Caco-2 (cell line): Measurements from ENCODE around the gene FLNA. TPM values are rescaled to one million over a fixed set of nuclear protein-coding genes. Genes with fewer than 3 reads are reported as not detected.
"Not testable (repeated sequence)": the region's sequence is repeated elsewhere in the genome, so short reads cannot be mapped to it uniquely, and the experiment has no call there.

Experiments
- BruUV-seq: library from RNA; stranded (reverse); fragments of 400-500 nt; replicated peaks from 2 replicates; lab custom pipeline; 2021; lab: Mats Ljungman, UMichigan
- CTCF ChIA-PET: fragments of 300-600 bp; sonication (Branson Sonifier 250); formaldehyde crosslinking; loops from one replicate; lab custom pipeline; 2022; ENCODE audit warnings: antibody characterized with exemption; lab: Charles Lee
- POLR2A ChIA-PET: fragments of 300-600 bp; sonication (Branson Sonifier 250); formaldehyde crosslinking; loops from one replicate; lab custom pipeline; 2022; ENCODE audit warnings: antibody characterized with exemption; lab: Charles Lee
- DNase-seq, 2 experiments: peaks; one replicate each; pipeline versions ENCODE4 v3.0.0 to v3.0.0-alpha.2; 2020 to 2022
- H3K27me3 ChIP-seq: replicated peaks from 2 replicates; pipeline ENCODE4 v1.6.0; 2011; ENCODE audit warnings: low read length; ENCODE audit not compliant: control insufficient read depth, insufficient read depth
- H3K36me3 ChIP-seq: 2 replicates; pipeline ENCODE4 v1.5.1; 2011; ENCODE audit warnings: low read length; ENCODE audit not compliant: control insufficient read depth, insufficient read depth
- H3K4me1 ChIP-seq: fragments of 250-450 bp; sonication (Bioruptor Pico); 2 replicates; pipeline ENCODE4 v1.5.1; 2020; ENCODE audit warnings: mild to moderate bottlenecking
- H3K4me3 ChIP-seq: 2 replicates; pipeline ENCODE4 v1.5.1; 2011; ENCODE audit warnings: low read depth, mild to moderate bottlenecking, control low read depth, low read length
- H3K9me3 ChIP-seq: fragments of 250-450 bp; sonication (Bioruptor Pico); 2 replicates; pipeline ENCODE4 v1.5.1; 2020; ENCODE audit warnings: mild to moderate bottlenecking, moderate library complexity
- H3K27ac Mint-ChIP-seq: one replicate; pipeline ENCODE4 v1.8.0; 2022; ENCODE audit warnings: mixed read lengths; ENCODE audit not compliant: unreplicated experiment
- H3K27me3 Mint-ChIP-seq: one replicate; pipeline ENCODE4 v1.8.0; 2022; ENCODE audit warnings: mixed read lengths; ENCODE audit not compliant: insufficient read depth, unreplicated experiment
- H3K36me3 Mint-ChIP-seq: one replicate; pipeline ENCODE4 v1.8.0; 2022; ENCODE audit warnings: mild to moderate bottlenecking, mixed read lengths; ENCODE audit not compliant: insufficient read depth, unreplicated experiment
- H3K4me1 Mint-ChIP-seq: one replicate; pipeline ENCODE4 v1.8.0; 2022; ENCODE audit warnings: low read depth, mixed read lengths; ENCODE audit not compliant: unreplicated experiment
- H3K4me3 Mint-ChIP-seq: one replicate; pipeline ENCODE4 v1.8.0; 2022; ENCODE audit warnings: mild to moderate bottlenecking, moderate library complexity, mixed read lengths; ENCODE audit not compliant: unreplicated experiment
- H3K9me3 Mint-ChIP-seq: one replicate; pipeline ENCODE4 v1.8.0; 2022; ENCODE audit warnings: mixed read lengths; ENCODE audit not compliant: unreplicated experiment
- intact Hi-C: fragments of 100-400 bp; cut with micrococcal nuclease; formaldehyde crosslinking; loops from one replicate; pipeline ENCODE4 v1.10.0; 2022; ENCODE audit not compliant: unreplicated experiment
- total RNA-seq: library from RNA; stranded (reverse); gene quantifications from 2 replicates; pipeline ENCODE4 v1.2.3, GENCODE V29; 2022
- TF ChIP-seq, protein P1 (sequence below), 2 experiments: fragments of 200-600 bp in 1 of 2; IDR thresholded peaks; 1 replicate in 1 of 2; 2 replicates in 1 of 2; pipeline versions ENCODE4 v1.5.1 to v1.8.0; 2011 to 2022; ENCODE audit warnings: antibody characterized with exemption in 1 of 2, control low read depth in 1 of 2, inconsistent platforms in 1 of 2, low read depth in 1 of 2, low read length in 1 of 2, mild to moderate bottlenecking in 1 of 2, moderate library complexity in 1 of 2; ENCODE audit not compliant: insufficient read depth in 1 of 2, severe bottlenecking in 1 of 2, unreplicated experiment in 1 of 2

Gene FLNA
- total RNA-seq, 1 experiment from 2014 or later = 546 TPM

DNA sequence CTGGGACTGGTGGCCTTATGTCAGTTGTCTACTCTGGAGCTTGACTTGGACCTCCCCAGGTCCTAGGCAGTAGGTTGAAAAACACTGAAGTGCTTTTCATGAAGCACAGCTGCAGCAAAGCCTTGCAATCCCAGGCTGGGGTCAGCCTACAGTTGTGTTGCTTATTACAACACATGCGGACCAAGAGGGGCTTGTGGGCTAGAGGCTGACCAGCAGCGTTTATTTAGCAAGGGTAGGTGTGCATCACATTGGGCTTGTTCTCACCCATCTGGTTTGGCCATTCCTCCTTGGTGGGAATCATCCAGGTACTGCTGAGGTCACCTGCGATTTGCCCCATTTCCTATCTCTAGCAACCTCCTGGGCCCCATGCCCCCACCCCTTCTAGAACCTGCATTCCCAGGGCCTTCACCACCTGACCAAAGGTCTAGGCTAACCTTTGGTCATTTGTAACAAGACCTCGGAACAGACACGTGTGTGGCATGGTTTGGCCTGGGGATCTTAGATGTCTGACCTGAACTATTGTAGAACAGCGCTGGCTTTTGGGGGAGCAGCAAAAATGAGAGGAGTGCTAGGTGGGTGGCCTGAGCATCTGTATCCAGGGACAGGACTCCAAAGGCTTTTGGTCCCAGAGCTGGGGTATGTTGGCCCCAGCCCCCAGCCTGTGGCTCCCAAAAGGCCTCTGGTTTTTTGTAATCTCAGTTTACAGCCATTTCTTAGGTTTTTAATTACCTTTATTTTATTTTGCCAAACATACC lies 26.8 kb upstream of the FLNA start:
- ChIA-PET CTCF (no interaction called here), POLR2A (no interaction called here)
- BruUV-seq = no TSS peak
- H3K4me1 Mint-ChIP-seq = peaks cover 8% of the 10 kb centered on the region
- H3K9me3 Mint-ChIP-seq = no peaks in the 10 kb centered on the region
- peak overlapping the region; percentile 90 for H3K27ac Mint-ChIP-seq
- TF ChIP-seq, protein P1, sequence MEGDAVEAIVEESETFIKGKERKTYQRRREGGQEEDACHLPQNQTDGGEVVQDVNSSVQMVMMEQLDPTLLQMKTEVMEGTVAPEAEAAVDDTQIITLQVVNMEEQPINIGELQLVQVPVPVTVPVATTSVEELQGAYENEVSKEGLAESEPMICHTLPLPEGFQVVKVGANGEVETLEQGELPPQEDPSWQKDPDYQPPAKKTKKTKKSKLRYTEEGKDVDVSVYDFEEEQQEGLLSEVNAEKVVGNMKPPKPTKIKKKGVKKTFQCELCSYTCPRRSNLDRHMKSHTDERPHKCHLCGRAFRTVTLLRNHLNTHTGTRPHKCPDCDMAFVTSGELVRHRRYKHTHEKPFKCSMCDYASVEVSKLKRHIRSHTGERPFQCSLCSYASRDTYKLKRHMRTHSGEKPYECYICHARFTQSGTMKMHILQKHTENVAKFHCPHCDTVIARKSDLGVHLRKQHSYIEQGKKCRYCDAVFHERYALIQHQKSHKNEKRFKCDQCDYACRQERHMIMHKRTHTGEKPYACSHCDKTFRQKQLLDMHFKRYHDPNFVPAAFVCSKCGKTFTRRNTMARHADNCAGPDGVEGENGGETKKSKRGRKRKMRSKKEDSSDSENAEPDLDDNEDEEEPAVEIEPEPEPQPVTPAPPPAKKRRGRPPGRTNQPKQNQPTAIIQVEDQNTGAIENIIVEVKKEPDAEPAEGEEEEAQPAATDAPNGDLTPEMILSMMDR (IDR thresholded peaks at IDR 0.05; ENCODE audit: insufficient read depth in 1 of 2, low read depth in 1 of 2, low read length in 1 of 2, severe bottlenecking in 1 of 2, unreplicated experiment in 1 of 2) = no peak
- peak; percentile 58 to 79 for DNase-seq
- H3K36me3 Mint-ChIP-seq = peaks cover 63% of the 10 kb centered on the region
- H3K9me3 ChIP-seq = no peaks in the 10 kb centered on the region
- no peaks in the 10 kb centered on the region for H3K27me3 Mint-ChIP-seq
- H3K27me3 ChIP-seq = no peaks in the 10 kb centered on the region
- H3K36me3 ChIP-seq = peaks cover 5% of the 10 kb centered on the region
- H3K4me3 Mint-ChIP-seq = peak overlapping the region; percentile 24
- H3K4me3 ChIP-seq = no peak overlapping the region
- intact Hi-C loops = no loop called here
- H3K4me1 ChIP-seq = peaks cover 21% of the 10 kb centered on the region

GRCh38 chrX:154400369-154400817 lies 26.0 kb upstream of the FLNA start:
- CTCF ChIA-PET, intact Hi-C loops, H3K27me3 Mint-ChIP-seq, POLR2A ChIA-PET, H3K27me3 ChIP-seq, DNase-seq, H3K9me3 Mint-ChIP-seq, H3K36me3 ChIP-seq, H3K9me3 ChIP-seq, BruUV-seq, H3K4me3 ChIP-seq, H3K4me1 Mint-ChIP-seq: not testable (repeated sequence)
- Mint-ChIP-seq H3K4me3 (peak overlapping the region; percentile 97), H3K36me3 (peaks cover 63% of the 10 kb centered on the region), H3K27ac (peak overlapping the region; percentile 90)
- peaks cover 21% of the 10 kb centered on the region for H3K4me1 ChIP-seq

GRCh38 chrX:154399527-154400368 lies 25.3 kb upstream of the FLNA start:
- H3K27ac Mint-ChIP-seq = peak overlapping the region; percentile 100
- DNase-seq = no peak
- POLR2A ChIA-PET = no interaction called here
- peaks cover 8% of the 10 kb centered on the region for H3K4me1 Mint-ChIP-seq
- TF ChIP-seq, protein P1 (IDR thresholded peaks at IDR 0.05; ENCODE audit: insufficient read depth in 1 of 2, low read depth in 1 of 2, low read length in 1 of 2, severe bottlenecking in 1 of 2, unreplicated experiment in 1 of 2) = no peak
- no peaks in the 10 kb centered on the region for H3K9me3 Mint-ChIP-seq
- H3K4me3 Mint-ChIP-seq = peak overlapping the region; percentile 97
- peaks cover 5% of the 10 kb centered on the region for H3K36me3 ChIP-seq
- H3K36me3 Mint-ChIP-seq = peaks cover 63% of the 10 kb centered on the region
- H3K27me3 ChIP-seq = no peaks in the 10 kb centered on the region
- intact Hi-C loops = no loop called here
- no TSS peak for BruUV-seq
- CTCF ChIA-PET = no interaction called here
- H3K9me3 ChIP-seq = no peaks in the 10 kb centered on the region
- no peaks in the 10 kb centered on the region for H3K27me3 Mint-ChIP-seq
- peak overlapping the region; percentile 76 for H3K4me3 ChIP-seq
- H3K4me1 ChIP-seq = peaks cover 21% of the 10 kb centered on the region
